Retinal pigment epithelial cell (primary cell): ENCODE results near the gene OSGIN1.

Experiments used
- DNase-seq: peaks from one replicate; pipeline ENCODE4 v3.0.0-alpha.2; 2010; ENCODE audit warnings: low read depth
- H3K4me3 ChIP-seq: 2 replicates; pipeline ENCODE4 v1.5.1; 2011; ENCODE audit warnings: mild to moderate bottlenecking, low read length, control low read depth, moderate library complexity
- TF ChIP-seq, protein P1 (sequence below): conservative IDR thresholded peaks from 2 replicates; pipeline ENCODE4 v1.5.1; 2011; ENCODE audit warnings: low read depth, low read length, control low read depth, inconsistent platforms

OSGIN1 gene

DNA sequence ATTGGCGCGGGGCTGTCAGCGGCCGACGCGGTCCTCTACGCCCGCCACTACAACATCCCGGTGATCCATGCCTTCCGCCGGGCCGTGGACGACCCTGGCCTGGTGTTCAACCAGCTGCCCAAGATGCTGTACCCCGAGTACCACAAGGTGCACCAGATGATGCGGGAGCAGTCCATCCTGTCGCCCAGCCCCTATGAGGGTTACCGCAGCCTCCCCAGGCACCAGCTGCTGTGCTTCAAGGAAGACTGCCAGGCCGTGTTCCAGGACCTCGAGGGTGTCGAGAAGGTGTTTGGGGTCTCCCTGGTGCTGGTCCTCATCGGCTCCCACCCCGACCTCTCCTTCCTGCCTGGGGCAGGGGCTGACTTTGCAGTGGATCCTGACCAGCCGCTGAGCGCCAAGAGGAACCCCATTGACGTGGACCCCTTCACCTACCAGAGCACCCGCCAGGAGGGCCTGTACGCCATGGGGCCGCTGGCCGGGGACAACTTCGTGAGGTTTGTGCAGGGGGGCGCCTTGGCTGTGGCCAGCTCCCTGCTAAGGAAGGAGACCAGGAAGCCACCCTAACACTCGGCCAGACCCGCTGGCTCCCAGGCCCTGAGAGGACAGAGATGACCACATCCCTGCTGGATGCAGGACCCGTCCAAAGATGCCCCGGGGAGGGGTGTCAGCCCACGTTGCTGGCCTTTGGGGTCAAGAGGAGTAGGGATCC is 12.6 kb downstream of the OSGIN1 start:
- TF ChIP-seq, protein P1, sequence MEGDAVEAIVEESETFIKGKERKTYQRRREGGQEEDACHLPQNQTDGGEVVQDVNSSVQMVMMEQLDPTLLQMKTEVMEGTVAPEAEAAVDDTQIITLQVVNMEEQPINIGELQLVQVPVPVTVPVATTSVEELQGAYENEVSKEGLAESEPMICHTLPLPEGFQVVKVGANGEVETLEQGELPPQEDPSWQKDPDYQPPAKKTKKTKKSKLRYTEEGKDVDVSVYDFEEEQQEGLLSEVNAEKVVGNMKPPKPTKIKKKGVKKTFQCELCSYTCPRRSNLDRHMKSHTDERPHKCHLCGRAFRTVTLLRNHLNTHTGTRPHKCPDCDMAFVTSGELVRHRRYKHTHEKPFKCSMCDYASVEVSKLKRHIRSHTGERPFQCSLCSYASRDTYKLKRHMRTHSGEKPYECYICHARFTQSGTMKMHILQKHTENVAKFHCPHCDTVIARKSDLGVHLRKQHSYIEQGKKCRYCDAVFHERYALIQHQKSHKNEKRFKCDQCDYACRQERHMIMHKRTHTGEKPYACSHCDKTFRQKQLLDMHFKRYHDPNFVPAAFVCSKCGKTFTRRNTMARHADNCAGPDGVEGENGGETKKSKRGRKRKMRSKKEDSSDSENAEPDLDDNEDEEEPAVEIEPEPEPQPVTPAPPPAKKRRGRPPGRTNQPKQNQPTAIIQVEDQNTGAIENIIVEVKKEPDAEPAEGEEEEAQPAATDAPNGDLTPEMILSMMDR = no peak
- DNase-seq = no peak

DNA sequence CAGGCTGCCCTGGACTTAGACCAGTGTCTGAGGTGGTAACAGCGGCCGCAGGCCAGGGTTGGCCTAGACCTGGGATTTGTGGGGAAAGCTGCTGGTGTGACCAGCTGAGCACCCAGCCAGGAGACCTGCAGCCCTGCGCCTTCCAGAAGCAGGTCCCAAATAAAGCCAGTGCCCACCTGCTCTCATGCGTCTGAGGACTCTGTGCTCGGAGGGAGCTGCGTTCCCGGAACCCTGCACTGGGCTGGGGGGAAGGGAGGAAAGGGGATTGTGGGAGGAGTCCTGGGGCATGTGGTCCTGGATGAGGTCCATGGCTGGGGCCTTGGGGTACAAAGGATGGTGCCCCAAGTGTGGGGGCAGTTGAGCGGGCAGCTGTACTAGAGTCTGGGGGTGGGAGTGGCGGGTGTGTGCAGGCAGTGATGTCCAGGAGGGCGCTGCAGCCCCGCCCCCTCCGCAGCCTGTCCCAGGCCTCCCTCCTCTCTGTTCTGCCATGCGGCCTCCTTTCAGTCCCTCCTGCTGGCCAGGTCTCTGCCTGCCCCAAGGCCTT is 13.2 kb downstream of the OSGIN1 start:
- no peak overlapping the region for H3K4me3 ChIP-seq
- DNase-seq = no peak
- TF ChIP-seq, protein P1 = no peak

More for the DNA sequence above, 12.6 kb downstream of the OSGIN1 start:
- no peak overlapping the region for H3K4me3 ChIP-seq

DNA sequence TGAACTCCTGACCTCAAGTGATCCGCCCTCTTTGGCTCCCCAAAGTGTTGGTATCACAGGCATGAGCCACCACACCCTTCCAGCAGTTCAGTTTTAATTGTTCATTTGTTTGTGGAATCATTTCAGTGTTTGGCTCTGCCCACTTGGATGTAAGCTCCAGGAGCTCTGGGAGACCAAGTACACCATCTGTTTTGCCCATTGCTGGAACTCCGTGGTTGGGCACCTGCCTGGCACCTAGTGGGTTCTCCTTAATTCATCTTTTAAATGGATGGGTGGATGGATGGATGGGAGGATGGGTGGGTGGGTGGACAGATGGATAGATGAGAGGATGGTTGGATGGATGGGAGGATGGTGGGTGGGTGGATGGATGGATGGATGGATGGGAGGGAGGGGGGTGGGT is 14.1 kb downstream of the OSGIN1 start:
- H3K4me3 ChIP-seq = no peak overlapping the region
- DNase-seq = no peak
- TF ChIP-seq, protein P1 = no peak

DNA sequence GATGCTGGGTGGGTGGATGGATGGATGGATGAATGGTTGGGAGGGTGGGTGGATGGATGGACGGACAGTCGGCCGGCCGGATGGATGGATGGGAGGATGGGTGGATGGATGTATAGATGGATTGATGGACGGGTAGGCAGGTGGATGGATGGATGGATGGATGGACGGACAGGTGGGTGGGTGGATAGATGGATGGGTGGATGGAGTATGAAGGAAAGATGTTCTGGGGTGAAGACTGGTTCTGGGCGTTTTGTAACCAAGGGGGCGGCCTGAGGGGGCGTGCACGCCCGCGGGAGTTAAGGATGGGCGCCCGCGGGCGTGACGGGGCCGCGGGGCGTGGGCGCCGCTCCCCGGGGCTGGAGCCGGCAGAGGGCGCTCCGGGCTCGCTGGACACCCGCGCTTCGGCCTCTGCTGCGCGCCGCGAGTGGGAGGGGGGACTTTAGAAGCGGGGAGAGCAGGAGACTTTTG is 14.8 kb downstream of the OSGIN1 start, which contains the start of gene NECAB2:
NECAB2 (plus strand) TSS at position 407 of the 468 bp plus-strand sequence. CDS start 405 bp downstream, outside the sequence.
- TF ChIP-seq, protein P1 = peak; percentile 49
- DNase-seq = no peak
- peak within 1 kb of the TSS; percentile 29 for H3K4me3 ChIP-seq

DNA sequence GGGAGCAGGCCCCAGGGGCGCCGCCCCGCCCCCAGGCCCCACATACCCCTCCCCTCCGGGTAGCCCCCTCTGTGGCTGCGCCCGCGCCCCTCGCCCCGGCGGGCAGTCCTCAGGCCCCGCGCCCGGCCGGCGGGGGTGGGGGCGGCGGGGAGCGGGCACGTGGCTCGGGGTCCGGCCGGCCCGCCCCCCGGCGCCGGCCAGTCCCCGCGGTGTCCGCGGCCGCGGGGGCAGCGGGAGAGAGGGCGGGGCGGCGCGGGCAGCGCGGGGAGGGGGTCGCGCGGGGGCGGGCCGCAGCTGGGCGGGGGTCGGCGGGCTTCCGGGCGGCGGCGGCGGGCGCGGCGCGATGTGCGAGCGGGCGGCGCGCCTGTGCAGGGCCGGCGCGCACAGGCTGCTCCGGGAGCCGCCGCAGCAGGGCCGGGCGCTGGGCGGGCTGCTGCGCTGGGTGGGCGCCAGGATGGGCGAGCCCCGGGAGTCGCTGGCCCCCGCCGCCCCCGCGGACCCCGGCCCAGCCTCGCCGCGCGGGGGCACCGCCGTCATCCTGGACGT is 15.3 kb downstream of the OSGIN1 start:
- H3K4me3 ChIP-seq = peak overlapping the region; percentile 29
- TF ChIP-seq, protein P1 = no peak
- no peak for DNase-seq

DNA sequence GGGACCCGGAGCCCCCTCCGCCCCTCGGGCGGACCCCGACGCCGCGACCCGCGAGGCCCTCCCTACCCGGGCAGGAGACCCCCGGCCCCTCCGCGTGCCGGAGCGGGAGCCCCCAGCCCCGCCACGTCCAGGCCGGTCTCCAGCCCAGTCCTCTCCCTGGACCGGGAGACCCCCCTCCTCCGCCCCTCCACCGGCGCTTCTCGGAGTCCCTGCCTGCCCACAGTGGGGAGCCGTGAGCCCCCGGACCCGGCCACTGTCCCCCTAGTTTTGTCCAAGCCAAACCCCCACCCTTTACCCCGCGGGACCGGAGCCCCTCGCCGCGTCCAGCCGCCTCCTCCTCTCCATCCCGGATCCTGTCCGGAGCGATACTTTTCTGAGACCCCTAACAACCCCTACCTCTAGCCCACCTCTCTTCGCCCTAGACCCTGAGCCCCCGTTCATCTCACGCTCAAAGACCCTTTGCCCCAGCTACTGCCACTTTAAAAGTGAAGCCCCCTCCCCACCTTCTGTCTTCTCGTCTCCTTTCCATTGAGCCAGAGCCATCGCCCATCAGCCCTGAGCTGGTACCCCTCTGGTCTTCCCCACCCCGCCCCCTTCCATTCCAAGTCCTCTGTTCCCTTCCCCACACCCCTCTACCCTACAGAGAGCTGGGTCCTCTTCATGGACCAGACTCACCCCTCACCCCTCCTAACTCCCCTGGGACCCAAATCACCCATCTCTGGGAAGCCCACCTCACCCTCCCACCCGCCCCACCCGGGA is 16.0 kb downstream of the OSGIN1 start:
- H3K4me3 ChIP-seq = no peak overlapping the region
- TF ChIP-seq, protein P1 = no peak
- no peak for DNase-seq
